Upper lobe of left lung (tissue), 4 donors: ENCODE data around the gene MYO15B.

Source experiments
- CTCF ChIP-seq, 6 experiments: fragments of 450-650 bp in 4 of 6; fragments of 200-600 bp in 2 of 6; sonication (generic) in 2 of 6; IDR thresholded peaks; one replicate each; pipeline ENCODE4 v1.5.1; 2016 to 2019; ENCODE audit warnings: antibody characterized with exemption in 6 of 6
- POLR2AphosphoS5 ChIP-seq, 2 donors: sonication (generic); formaldehyde crosslinking; IDR thresholded peaks; one replicate each; pipeline ENCODE4 v1.5.1; 2017; ENCODE audit warnings: antibody characterized with exemption in 2 of 2

DNA sequence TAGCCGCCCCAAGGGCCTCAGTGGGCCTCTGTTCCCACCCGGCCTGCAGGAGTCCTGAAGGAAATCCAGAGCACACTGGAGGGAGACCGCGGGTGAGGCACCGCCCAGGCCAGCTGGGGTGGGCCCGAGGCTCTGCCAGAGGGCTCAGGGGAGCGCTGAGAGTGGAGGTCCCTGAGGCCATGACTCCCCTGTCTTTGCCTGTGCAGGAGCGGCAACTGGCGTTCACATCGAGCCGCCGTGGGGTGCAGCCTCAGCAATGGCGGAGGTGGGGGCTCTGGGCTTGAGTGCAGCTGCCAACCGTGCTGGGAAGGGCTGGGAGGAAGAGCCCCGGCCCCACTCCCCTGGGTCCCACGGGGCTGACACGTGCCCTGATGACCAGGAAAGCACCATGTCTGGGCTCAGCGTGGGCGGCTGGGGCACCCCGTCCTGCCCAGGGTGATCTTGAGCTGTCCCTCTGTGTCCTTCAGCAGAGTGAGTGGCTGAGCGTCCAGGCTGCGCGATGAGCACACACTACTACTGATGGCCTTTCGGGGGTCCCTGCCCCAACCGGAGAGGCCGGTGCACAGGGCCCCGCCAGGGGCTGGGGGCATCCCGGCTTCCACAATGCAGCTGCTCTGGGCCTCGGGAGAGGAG, 13.1 kb upstream of the MYO15B start:
- TF ChIP-seq CTCF (IDR thresholded peaks at IDR 0.05) (no peak), POLR2AphosphoS5 (IDR thresholded peaks at IDR 0.05) (no peak)
